ENCODE measurements around the gene COL4A2.
A peak's percentile ranks its signal among the peaks of the same experiment; 100 is the strongest.

The COL4A2 gene

DNA sequence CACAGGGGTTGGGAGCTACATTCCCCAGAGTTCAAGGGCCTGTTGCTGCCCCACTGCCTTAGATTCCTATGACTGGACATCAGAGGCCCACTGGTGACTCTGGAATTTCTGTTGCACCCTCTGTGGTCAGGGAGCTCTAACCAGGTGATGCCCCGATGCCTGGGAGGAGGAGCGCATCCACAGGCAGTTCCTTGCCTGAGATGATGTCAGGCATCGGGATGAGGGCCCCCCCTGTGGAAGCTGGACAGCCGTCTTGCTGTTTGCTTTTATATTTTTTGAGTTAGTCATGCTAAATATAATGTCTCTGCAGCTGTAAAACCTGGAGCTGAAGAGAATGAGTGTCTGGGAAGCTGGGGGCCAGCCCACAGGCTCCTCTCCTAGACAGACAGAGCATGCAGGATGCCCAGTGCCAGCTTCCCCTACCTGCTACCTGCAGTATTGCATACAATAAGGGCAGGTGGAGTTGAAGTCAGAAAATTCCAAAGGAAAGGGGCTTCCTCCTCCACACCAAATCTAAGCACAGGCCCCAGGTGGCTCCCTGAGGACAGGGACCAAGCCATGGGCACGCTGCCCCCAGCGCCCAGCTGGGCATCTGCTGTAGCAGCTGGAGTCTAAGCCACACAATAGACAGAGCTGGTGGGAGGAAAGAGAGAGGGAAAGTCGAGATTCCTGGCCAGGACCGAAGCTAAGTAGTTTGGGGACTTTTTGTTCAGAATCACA, 16.2 kb downstream of the COL4A2 start:
- DNase-seq = no peak

DNA sequence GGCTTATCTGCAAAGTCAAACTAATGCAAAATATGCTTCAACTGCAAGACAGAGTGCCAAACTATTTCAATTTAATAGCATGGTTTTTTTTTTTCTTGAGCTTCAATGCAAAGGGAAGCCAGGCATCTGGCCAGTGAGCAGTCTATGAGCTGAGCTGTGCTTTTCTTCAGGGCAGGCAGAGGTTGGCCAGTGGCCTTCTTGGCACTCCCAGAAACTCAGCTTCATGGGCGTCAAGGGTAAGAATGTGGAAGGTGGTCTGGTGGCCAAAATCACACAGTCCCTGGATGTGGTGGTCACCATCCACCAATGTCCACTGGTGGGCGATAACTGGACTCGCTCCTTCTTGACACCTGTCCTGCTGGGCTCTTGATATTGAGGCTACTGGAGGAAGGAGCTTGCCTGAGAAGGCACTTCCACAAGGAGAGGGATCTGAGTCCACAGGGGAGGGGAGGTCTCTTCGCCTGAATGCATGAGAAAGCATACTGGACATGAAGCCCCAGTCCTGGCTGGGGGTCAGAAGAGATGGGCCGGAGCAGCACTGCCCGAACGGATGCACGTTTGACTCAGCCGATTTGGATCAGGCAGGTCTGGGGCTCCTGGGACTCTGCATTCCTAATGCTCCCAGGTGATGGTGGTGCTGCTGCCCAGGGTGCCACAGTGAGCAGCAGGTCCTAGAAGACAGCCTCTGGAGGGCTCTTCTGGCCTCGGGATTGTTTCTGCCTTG, 17.1 kb downstream of the COL4A2 start:
- no peak for DNase-seq

DNA sequence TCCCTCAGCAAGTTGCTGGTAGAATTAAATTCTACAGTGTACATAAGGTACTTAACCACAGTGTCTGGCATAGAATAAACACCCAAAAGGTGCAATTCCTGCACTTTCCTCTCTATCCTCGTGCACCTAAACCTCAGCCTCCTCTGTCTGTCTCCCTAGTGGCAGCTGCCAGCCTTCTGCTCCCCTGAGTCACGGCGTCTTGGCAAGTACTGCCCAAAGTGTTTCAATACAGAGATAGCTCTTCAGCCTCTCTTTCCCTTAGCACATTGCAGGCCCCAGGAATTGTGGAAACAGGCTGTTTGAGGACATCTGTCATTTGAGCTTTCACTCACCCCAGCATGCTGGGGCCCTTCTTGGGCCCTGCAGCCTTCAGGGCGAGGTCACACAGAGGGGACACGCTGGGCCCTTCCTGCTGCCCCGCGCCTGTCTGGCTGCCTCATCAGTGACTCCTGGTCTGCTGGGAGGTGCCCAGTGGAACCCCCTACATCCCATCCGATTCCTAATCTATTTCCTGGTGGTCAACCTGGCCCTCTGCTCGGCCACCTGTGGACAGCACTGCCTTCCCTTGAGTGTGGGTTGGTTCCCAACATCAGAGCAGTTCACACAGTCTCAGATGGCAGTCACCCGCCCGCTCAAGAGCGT, 19.3 kb downstream of the COL4A2 start:
- no peak for DNase-seq

DNA sequence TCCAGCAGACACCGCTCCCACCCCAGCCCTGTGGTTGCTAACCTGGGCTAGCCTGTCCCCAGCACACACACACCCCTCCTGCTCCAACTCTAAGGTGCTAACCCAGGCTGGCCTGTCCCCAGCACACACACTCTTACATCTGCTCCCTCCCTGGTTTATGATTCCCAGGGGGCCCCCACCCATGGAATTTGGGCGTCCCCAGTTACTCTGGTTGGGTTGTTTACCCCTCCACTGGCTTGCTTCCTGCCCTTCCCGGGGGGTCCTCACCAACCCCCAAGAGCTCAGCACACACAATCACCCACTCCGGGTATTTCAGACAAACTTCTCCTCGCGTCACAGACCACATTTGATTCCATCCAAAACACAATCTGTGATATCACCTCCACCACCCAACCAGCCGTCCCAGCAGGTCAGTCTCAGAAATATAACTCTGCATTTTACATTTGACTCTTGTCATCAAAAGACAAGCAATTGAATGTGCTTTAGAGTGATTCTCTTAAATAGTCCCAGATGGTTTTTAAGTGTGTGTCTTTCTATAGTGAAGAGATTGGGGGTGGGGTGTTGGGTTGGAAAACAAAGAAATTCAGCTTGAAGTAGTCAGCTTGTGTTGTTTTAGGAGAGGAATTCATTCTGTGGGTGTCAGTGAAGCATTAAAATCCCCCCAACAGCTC, 20.1 kb downstream of the COL4A2 start:
- no peak for DNase-seq

DNA sequence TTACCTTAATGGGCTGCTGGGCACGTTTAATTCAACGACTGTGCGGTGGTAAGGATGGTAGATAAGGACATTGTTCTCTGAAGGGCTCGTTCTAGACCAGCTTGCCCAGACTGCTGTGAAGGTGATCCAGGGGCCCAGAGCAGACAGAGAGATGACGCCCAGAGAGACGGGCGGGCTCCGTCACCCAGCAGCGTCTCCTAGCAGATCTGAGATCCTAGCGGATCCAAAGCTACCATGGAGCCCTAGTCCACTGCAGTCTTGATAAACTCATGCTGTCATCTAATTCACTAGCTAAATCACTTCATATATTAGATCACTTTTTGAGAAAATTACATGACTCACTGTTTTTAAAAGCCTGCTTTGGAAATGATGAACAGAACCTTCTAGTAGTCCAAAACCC, 21.5 kb downstream of the COL4A2 start:
- DNase-seq = no peak

DNA sequence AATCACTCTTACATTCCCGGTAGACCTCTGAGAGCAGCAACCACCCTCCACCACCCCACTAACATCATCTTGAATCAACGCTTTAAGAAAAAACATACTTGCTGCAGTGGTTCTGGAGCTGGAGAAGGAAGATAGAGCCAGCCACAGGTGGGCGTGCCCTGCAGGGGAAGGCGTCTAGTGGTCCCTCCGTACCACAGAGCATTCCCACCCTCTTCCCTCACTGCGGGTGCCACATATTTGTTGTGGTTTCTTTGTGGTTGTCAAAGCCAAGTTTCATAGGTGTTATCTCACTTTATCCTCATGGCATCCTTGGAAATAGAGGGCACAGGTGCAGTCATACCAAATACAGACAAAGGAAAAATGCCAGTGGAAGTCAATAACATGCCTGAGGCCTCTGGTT, 22.2 kb downstream of the COL4A2 start:
- DNase-seq = no peak

DNA sequence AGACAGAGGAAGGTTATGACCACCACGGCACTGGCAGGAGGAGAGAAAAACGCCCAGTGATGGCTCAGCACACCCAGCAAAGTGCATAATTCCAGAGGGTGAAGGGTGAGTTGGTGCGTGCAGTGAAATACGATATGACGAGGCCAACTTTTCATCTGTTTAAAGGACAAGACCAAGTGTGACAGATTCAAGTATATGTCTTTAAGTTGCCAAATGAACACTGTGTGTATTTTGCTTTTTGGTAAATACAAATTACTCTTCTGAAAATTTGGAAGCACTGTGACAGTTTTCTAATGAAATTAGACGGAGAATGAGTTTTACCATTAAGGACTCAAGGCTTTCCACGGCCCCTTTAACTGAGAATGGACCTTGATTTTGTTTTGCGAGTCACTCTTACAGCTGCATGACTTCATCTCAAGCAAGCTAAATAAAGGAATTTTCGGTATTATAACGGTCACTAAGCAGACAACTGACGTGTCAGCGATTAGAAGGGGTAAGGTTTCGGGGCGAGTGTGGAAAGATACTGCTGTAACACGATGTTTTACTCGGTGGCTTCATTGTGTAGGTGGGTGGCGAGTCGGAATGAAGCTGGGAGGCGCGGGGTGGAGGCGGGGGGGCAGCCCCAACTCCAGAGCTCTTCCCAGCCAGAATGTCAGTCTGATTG, 22.8 kb downstream of the COL4A2 start:
- no peak for DNase-seq

DNA sequence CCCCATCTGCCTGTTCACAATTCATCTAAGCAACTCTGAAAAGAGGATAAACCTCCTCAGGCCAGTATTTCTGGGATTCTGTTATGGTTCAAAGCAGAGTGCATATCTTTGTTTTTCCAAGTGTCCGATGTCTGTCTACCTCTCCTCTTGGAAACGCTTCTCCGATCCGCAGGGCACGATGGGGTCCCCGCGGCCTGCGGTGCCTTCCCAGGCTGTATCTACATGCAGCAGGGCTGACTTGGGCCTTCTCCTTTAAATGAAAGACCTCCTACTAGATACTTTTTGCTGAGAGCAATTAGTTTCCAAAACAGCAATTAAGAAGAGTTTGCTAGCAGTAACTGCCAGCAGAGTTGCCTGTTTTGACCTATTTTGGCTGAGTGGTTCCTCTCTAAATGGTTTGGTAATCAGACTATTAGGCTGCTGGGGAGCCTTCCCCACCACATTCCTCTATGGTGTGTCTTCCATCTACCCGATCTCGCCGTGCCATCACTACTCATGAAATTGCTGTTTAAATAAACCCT, 23.5 kb downstream of the COL4A2 start:
- no peak for DNase-seq

DNA sequence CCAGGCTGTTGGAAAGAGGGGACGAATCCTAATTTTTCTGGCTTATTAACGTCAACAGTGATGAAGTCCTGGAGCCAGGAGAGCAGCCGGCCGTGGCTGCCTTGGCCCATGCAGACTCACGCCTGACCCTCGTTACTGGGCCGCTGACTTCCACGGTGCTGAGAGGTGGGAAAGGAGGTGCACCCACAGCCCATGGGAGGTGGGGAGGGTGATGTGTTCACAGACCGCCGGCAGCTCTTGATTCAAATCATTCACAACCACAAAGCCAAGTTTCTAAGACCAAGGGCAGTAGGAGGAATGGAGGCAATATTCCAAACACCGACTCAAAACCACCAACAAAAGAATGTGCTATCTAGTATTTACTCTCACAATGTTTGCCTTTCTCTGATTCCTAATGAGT, 24.3 kb downstream of the COL4A2 start:
- no peak for DNase-seq

DNA sequence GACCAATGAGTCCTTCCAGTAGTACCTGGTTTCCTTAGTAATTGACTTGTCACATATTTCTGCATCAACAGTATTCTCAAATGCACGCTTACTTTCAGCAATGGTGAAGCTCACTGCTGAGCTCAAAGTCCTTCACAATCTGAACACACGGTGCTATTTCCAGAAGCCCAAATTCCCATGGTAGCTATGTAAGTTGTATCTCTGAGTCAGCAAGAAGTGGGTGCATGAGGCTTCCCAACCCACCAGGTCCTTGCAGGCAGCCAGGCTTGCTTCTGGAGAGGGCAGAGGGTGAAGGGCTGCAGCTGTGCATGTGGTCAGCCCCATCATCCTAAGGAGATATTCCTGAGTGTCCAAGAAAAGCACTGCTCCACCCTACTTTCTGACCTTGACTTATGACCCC, 25.7 kb downstream of the COL4A2 start:
- DNase-seq = no peak

DNA sequence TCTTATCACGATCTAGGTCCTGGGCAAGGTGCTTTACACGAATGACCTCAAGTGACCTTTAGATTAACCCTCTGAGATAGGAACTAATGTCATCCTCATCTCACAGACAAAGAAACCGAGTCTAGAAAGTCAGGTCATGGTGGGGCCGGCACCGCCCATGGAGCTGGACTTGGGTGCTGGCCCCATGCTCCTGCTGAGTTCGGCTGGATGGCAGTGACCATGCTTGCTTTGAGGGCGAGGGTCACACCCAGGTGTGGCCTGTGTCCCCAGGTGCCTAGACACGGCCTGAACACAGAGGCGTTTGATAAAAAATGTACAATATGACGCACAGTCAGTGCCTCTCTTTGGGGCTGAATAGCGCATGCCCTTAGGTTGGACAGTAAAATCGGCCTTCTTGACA, 26.8 kb downstream of the COL4A2 start:
- no peak for DNase-seq

DNA sequence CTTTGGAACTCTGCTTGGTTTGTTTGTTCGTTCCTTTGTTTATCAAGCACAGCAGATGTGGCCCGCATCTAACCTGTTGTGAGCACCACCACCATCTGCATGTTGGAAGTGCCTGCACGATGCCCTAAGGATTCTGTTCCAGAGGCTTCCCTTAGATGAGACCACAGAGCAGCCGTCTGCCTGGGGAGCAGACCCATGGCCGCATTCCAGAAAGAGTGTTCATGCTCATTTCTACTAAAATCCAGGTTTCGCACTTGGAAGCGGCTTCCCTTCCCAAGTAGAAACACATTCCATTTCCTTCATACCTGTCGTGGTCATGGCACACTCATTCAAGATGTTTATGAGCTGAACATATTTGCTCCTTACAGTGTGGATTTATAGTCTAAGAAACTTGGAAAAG, 27.2 kb downstream of the COL4A2 start:
- DNase-seq = no peak

DNA sequence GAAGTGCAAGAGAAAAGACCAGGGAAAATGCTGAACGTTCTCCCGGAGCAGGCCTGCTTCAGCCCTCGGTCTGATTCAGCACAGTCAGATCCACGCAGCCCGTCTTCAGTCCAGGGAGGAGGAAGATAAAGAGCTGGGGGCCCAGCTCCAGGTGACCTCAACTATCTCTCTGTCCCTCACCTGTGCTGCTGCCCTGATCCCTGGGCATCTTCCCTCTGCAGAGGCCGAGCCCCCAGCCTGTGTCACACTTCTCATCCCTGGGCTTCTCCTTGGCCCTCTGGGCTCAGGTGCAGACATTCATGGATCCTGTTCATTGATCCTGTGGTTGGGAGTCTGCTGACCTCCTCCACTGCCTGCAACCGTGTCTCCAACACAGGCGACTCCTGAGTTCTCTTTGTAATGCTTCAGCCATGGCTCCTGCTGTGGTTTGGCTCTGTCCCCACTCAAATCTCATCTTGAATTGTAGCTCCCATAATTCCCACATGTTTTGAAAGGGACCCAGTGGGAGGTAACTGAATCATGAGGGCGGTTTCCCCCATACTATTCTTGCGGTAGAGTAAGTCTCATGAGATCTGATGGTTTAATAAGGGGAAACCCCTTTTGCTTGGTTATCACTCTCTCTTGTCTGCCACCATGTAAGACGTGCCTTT, 27.9 kb downstream of the COL4A2 start:
- DNase-seq = no peak

DNA sequence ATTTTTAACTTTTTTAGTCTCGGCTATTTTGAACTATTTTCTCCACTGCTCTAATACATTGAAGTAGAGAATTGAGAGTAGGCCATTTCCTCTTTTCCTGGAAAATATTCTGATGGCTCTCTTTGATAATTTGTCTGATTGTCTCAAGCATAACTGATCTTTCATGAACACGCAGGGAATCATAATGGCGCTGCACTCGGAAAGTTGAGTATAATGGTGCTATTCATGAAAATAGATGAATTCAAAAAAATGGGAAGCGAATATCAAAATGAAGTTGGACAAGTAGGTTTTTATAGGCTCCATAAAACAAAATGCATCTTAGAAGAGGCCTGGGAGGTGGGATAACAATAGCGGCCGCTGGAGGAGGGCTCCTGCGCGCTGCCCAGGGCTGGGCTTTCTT, 29.0 kb downstream of the COL4A2 start:
- no peak for DNase-seq

DNA sequence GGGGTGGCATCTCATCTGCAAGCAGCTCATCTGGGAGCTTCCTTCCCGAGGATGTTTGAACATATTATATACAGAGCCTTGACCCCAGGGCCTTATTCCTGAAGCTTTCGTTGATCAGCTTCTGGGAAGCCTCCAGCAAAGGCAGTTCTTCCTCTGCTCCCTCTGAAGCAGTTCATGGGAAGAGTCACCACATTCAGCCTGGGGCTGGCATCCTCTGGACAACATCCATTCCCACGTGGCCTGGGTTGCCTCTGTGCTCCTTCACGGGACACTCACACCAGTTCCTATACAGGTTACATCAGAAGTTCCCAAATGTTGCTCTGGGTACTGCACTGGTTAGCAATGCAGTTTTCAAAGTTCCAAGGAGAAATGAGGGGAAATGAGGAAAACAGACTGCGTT, 29.6 kb downstream of the COL4A2 start:
- DNase-seq = no peak

DNA sequence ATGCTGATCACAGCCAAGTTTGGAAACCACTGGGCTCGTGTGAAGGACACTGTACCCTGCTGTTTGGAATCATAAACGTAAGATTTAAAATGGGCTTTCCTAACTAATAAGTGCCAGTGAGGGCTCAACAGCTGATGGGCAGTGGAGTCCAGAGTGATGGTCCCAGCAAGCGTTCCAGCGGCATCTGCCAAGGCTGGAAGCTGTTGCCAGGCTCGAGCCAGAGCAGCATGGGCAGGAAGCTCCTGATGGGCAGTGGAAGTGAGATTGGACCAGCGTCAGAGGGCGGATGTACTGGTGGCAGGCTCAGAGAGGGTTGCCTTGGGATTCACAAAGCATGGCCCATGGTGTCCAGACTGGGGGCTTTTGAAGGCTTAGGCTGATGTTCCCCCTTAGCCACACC, 30.2 kb downstream of the COL4A2 start:
- no peak for DNase-seq

DNA sequence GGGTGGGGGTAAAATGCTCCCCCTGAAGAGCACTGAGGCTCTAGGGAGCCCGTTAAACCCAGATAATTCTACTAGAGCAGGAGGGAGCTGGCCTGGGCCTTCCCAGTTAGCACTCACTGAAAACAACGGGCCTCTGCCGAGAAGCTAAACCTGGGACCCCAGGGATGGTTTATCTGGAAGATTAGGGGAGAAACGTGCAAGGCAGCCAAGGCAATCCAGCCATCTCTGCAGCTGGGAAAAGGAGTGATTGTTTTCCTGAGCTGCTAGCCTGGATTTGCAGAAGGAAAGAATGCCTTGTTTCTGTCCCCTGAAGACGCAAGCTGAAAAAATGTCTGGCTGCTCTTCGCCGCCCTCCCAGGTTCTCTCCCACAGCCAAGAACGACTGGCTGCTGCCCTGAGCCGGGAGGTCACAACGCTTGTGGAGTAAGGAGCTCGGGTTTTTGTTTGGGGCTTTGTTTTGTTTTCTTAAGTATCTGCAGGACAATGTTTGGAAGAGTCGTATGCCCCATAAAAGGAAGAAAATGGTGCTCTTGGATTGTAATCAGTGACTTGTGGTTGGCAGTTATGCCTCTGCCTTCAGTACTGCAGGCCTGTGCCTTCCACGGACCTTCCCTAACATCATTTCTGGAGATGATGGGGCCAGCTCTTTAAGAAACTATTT, 31.5 kb downstream of the COL4A2 start:
- no peak for DNase-seq

DNA sequence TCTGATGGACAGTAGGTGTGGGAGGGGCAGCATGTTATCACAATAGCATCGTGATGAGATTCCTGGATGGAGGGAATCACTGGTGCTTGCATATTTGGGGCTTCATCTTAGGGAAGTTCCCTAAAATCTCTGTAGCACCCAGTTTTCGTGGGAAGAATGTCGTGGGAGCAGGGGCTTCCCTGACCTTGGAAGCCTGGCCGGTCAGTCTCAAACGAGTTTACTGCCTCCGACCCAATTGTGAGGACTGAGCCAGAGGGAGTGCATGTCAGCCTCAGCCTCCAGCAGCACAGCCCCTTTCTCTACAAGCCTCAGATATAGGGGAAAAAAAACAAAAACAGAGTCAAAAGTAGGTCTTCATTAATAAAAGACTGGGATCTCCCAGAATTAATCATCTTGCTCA, 32.2 kb downstream of the COL4A2 start:
- DNase-seq = no peak

DNA sequence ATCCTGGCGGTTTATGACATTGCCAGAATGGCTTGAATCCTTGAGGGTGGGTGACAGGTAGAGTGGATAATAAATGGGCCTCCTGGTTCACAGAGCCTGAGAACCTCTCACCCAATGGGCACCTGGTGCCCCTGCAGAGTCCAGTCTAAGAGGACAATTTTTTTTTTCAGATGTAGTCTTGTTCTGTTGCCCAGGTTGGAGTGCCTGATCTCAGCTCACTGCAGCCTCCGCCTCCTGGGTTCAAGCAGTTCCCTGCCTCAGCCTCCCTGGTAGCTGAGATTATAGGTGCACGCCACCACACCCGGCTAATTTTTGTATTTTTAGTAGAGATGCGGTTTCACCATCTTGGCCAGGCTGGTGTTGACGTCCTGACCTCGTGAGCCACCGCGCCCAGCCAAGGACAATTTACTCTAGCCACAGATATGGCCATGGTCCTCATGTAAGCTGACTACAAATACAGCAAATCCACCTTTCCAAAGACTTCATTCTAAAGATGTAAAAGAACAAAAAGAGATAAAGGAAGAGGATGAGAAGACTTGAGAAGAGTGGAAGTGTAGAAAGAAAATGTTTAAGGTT, 33.0 kb downstream of the COL4A2 start:
- DNase-seq = no peak

DNA sequence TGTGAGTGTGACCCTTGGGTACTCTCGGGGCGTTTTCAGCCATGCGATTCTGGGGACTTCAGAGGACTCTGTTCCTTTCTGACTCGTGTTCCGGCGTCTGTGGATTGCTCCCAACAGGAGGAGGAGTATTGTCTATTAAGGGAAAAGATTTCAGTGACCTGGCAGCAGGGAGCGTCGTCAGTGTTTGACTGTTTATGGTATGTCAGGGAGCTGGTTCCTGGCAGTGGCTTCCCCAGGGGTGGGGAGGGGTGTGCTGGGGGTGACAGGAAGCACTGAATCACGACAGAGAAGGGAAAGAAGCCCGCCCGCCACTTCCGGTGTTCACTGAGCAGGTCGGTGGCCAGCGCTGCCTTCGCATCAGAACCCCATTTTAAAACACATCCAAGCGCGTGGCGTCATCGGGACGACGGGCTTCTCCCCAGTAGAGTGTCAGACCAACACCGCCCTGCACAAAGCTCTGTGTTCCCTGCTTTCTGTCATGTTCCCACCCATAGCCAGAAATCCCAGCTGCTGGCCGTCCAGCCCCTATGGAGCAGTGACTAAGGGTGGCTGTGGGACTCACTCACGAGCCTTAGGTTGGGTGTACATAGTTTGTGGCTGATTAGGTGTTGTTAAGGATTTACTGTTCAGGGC, 33.8 kb downstream of the COL4A2 start:
- DNase-seq = peak; percentile 52

Measured in activated CD4-positive, CD25-positive, alpha-beta regulatory T cell treated with anti-CD3 and anti-CD28 coated beads, Interleukin-2, amount 50 U/mL, for 72 hours (primary cell).